Hepatocyte (in vitro differentiated cells): Measurements from ENCODE around the gene HOXA6.

ENCODE experiments used
- EZH2 ChIP-seq: fragments of 200-600 bp; sonication (generic); IDR thresholded peaks from 2 replicates; pipeline ENCODE4 v1.6.1; 2016; ENCODE audit warnings: antibody characterized with exemption, mild to moderate bottlenecking, borderline replicate concordance
- TF ChIP-seq, protein P1 (sequence below): fragments of 200-600 bp; sonication (generic); IDR thresholded peaks from 2 replicates; pipeline ENCODE4 v1.5.1; 2016; ENCODE audit warnings: antibody characterized with exemption, mild to moderate bottlenecking; ENCODE audit not compliant: poor library complexity

DNA sequence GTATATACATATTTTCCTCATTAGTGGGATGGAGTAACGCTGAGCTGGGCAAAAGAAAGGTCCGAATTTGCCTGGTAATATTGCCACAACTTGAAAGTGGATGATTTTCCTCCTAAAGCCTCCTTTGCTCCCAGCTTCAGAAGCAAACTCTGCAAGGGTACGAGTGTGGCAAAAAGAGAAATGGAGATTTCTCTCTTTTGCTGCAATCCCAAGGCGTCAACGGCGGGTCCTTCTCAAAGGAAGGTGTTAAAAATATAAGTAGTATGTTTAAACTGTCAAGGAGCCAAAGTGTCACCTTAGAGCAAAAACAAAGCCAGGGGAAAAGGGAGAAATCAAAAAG, 32.7 kb downstream of the HOXA6 start:
- TF ChIP-seq, protein P1, sequence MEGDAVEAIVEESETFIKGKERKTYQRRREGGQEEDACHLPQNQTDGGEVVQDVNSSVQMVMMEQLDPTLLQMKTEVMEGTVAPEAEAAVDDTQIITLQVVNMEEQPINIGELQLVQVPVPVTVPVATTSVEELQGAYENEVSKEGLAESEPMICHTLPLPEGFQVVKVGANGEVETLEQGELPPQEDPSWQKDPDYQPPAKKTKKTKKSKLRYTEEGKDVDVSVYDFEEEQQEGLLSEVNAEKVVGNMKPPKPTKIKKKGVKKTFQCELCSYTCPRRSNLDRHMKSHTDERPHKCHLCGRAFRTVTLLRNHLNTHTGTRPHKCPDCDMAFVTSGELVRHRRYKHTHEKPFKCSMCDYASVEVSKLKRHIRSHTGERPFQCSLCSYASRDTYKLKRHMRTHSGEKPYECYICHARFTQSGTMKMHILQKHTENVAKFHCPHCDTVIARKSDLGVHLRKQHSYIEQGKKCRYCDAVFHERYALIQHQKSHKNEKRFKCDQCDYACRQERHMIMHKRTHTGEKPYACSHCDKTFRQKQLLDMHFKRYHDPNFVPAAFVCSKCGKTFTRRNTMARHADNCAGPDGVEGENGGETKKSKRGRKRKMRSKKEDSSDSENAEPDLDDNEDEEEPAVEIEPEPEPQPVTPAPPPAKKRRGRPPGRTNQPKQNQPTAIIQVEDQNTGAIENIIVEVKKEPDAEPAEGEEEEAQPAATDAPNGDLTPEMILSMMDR, result no peak
- no peak for TF ChIP-seq EZH2
